Thymus (tissue), 11 donors: ENCODE data around the gene INSL3. TPM values are rescaled to one million over a fixed set of nuclear protein-coding genes. Genes with fewer than 3 reads are reported as not detected.
A peak's percentile ranks its signal among the peaks of the same experiment; 100 is the strongest.
"Not testable (repeated sequence)": the region's sequence is repeated elsewhere in the genome, so short reads cannot be mapped to it uniquely, and the experiment has no call there.

ENCODE experiments used
- DNase-seq, 9 donors: peaks; one replicate each; pipeline ENCODE4 v3.0.0-alpha.2; 2013; ENCODE audit warnings: low spot score in 9 of 9, low read depth in 6 of 9, missing footprints in 1 of 9
- H3K27ac ChIP-seq, 2 donors: one replicate each; pipeline ENCODE4 v1.5.1; 2013; ENCODE audit warnings: control low read depth in 1 of 2, low read depth in 1 of 2, low read length in 1 of 2, mild to moderate bottlenecking in 1 of 2, moderate library complexity in 1 of 2
- H3K27me3 ChIP-seq, 2 donors: one replicate each; pipeline ENCODE4 v1.5.1; 2013; ENCODE audit warnings: low read length in 1 of 2; ENCODE audit not compliant: control insufficient read depth in 2 of 2, insufficient read depth in 1 of 2
- H3K36me3 ChIP-seq, 2 donors: one replicate each; pipeline ENCODE4 v1.5.1; 2013; ENCODE audit warnings: low read length in 1 of 2, mild to moderate bottlenecking in 1 of 2, moderate library complexity in 1 of 2; ENCODE audit not compliant: control insufficient read depth in 2 of 2, insufficient read depth in 2 of 2
- H3K4me1 ChIP-seq, 2 donors: one replicate each; pipeline ENCODE4 v1.5.1; 2013; ENCODE audit warnings: low read length in 2 of 2; ENCODE audit not compliant: control insufficient read depth in 2 of 2, insufficient read depth in 2 of 2
- H3K4me3 ChIP-seq, 2 donors: one replicate each; pipeline ENCODE4 v1.5.1; 2013; ENCODE audit warnings: low read length in 2 of 2, control low read depth in 1 of 2, mild to moderate bottlenecking in 1 of 2
- H3K9me3 ChIP-seq, 2 donors: one replicate each; pipeline ENCODE4 v1.5.1; 2013; ENCODE audit warnings: low read length in 1 of 2, mild to moderate bottlenecking in 1 of 2; ENCODE audit not compliant: control insufficient read depth in 2 of 2, insufficient read depth in 1 of 2
- WGBS: extraction: QIAGEN DNeasy Blood & Tissue Kit; methylation state at CpG from one replicate; pipeline ENCODE4 v1.1.7; 2013; 5-methylcytosine and 5-hydroxymethylcytosine counted together
- polyA plus RNA-seq: library from polyadenylated mRNA; stranded (reverse); fragments of 200-250 nt; gene quantifications from one replicate; pipeline ENCODE4 v1.2.3, GENCODE V29; 2013
- total RNA-seq: library from RNA; stranded (reverse); fragments of 120-200 nt; gene quantifications from one replicate; pipeline ENCODE4 v1.2.4, GENCODE V29; 2013
- donor health status: healthy.

The INSL3 gene
- total and polyA plus RNA-seq, 2 donors: 0.33 to 2.1 TPM

GRCh38 chr19:17778968-17779929 is 42.1 kb downstream of the INSL3 start:
- Histone ChIP-seq H3K27ac (no peak overlapping the region), H3K27me3 (no peaks in the 10 kb centered on the region), H3K36me3 (peaks cover 54 to 63% of the 10 kb centered on the region in 2 donors), H3K9me3 (no peaks in the 10 kb centered on the region), H3K4me3 (no peak overlapping the region), H3K4me1 (no peaks in the 10 kb centered on the region)
- DNase-seq: peak in 1 of 9 donors; percentile 31
- 72% methylated on average over 25 of the region's 25 CpGs for WGBS

GRCh38 chr19:17778251-17778967 is 42.9 kb downstream of the INSL3 start:
- no peak overlapping the region for H3K27ac ChIP-seq
- H3K36me3 ChIP-seq: peaks cover 52 to 60% of the 10 kb centered on the region in 2 donors
- no peak for DNase-seq
- WGBS: 71% methylated on average over 37 of the region's 37 CpGs
- no peak overlapping the region for H3K4me3 ChIP-seq
- H3K4me1 ChIP-seq: no peaks in the 10 kb centered on the region
- H3K27me3 ChIP-seq: no peaks in the 10 kb centered on the region
- no peaks in the 10 kb centered on the region for H3K9me3 ChIP-seq

GRCh38 chr19:17777840-17778239 is 43.5 kb downstream of the INSL3 start:
- 94% methylated on average over 10 of the region's 10 CpGs for WGBS
- H3K4me1 ChIP-seq, H3K27me3 ChIP-seq, H3K4me3 ChIP-seq, H3K27ac ChIP-seq, H3K9me3 ChIP-seq, DNase-seq: not testable (repeated sequence)
- H3K36me3 ChIP-seq: peaks cover 55 to 62% of the 10 kb centered on the region in 2 donors

- Histone ChIP-seq H3K27ac (no peak overlapping the region), H3K27me3 (no peaks in the 10 kb centered on the region), H3K4me3 (no peak overlapping the region), H3K4me1 (no peaks in the 10 kb centered on the region), H3K9me3 (peaks cover 0 to 1% of the 10 kb centered on the region in 2 donors), H3K36me3 (peaks cover 56 to 60% of the 10 kb centered on the region in 2 donors)
- 94% methylated on average over 27 of the region's 27 CpGs for WGBS
- DNase-seq: no peak
Observed at GRCh38 chr19:17775991-17776803, 45.1 kb downstream of the INSL3 start.

GRCh38 chr19:17775245-17775927 is 45.9 kb downstream of the INSL3 start:
- H3K27ac ChIP-seq: no peak overlapping the region
- no peaks in the 10 kb centered on the region for H3K27me3 ChIP-seq
- no peak for DNase-seq
- 93% methylated on average over 16 of the region's 16 CpGs for WGBS
- H3K4me1 ChIP-seq: no peaks in the 10 kb centered on the region
- H3K36me3 ChIP-seq: peaks cover 54 to 61% of the 10 kb centered on the region in 2 donors
- H3K4me3 ChIP-seq: no peak overlapping the region
- H3K9me3 ChIP-seq: peaks cover 0 to 1% of the 10 kb centered on the region in 2 donors

- H3K9me3 ChIP-seq: peaks cover 0 to 1% of the 10 kb centered on the region in 2 donors
- DNase-seq: no peak
- 98% methylated on average over 4 of the region's 4 CpGs for WGBS
- H3K4me3 ChIP-seq: no peak overlapping the region
- no peak overlapping the region for H3K27ac ChIP-seq
- no peaks in the 10 kb centered on the region for H3K27me3 ChIP-seq
- H3K4me1 ChIP-seq: no peaks in the 10 kb centered on the region
- peaks cover 73 to 78% of the 10 kb centered on the region in 2 donors for H3K36me3 ChIP-seq
Observed at GRCh38 chr19:17772172-17772571, 49.1 kb downstream of the INSL3 start.

GRCh38 chr19:17770613-17771012 is 50.7 kb downstream of the INSL3 start:
- Histone ChIP-seq H3K36me3 (peaks cover 73 to 75% of the 10 kb centered on the region in 2 donors), H3K9me3 (peaks cover 0 to 1% of the 10 kb centered on the region in 2 donors), H3K4me3 (no peak overlapping the region), H3K4me1 (peaks cover 0 to 7% of the 10 kb centered on the region in 2 donors), H3K27ac (no peak overlapping the region), H3K27me3 (no peaks in the 10 kb centered on the region)
- WGBS: 95% methylated on average over 13 of the region's 13 CpGs
- DNase-seq: no peak

- Histone ChIP-seq H3K36me3 (peaks cover 73 to 78% of the 10 kb centered on the region in 2 donors), H3K4me1 (peaks cover 0 to 7% of the 10 kb centered on the region in 2 donors), H3K27me3 (no peaks in the 10 kb centered on the region), H3K4me3 (no peak overlapping the region), H3K27ac (no peak overlapping the region), H3K9me3 (no peaks in the 10 kb centered on the region)
- DNase-seq: no peak
- 93% methylated on average over 1 of the region's 1 CpG for WGBS
Observed at GRCh38 chr19:17767559-17767958, 53.8 kb downstream of the INSL3 start.
